ENCODE measurements around the gene NCSTN.

NCSTN gene

DNA sequence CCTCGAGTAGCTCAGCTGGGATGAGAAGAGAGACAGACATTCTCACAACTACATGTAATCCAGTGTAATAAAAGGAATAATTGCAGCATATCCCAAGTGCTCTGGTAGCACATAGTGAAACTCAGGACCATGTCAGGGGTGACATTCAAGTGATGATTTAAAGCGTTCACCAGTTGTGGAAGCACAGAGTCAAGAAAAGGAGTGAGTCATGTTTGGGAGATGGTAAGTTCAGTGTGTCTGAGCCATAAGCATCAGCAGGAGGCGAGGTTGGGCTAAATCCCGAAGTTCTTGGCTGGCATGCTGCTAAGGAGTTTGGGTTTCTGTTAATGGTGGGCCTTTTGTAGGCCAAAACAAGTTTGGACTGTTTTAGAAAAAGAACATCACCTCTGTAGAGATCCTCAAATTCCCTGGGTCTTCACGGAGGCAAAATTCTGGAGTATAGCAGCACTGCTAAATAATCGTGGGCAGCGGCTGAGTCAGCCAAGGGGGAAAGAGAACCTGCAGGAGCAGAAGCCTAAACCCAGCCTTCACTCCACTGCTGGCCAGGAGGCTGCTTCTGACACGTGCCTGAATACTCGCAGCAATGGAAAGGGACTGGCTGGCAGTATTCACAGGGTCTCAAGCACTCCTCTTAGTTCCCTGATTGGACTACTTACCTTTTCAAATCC lies 16.5 kb downstream of the NCSTN start:
- peaks cover 37% of the 10 kb centered on the region for H3K36me3 ChIP-seq (ENCODE audit: low read depth)
- no peaks in the 10 kb centered on the region for H3K27me3 ChIP-seq (ENCODE audit: insufficient read depth, poor library complexity, severe bottlenecking)
- TF ChIP-seq CTCF (IDR thresholded peaks at IDR 0.05; ENCODE audit: poor library complexity, severe bottlenecking), result no peak
- DNase-seq (ENCODE audit: low spot score) (no peak), ATAC-seq (ENCODE audit: low read depth) (no peak)
- no peaks in the 10 kb centered on the region for H3K9me3 ChIP-seq (ENCODE audit: severe bottlenecking)
- H3K4me3 ChIP-seq (ENCODE audit: severe bottlenecking), result no peak overlapping the region
- no peak overlapping the region for H3K27ac ChIP-seq (ENCODE audit: poor library complexity, severe bottlenecking)
- H3K4me1 ChIP-seq (ENCODE audit: insufficient read depth, poor library complexity, severe bottlenecking), result no peaks in the 10 kb centered on the region

- H3K36me3 ChIP-seq (ENCODE audit: low read depth), result peaks cover 32% of the 10 kb centered on the region
- no peak for ATAC-seq (ENCODE audit: low read depth)
- no peak for DNase-seq (ENCODE audit: low spot score)
- H3K4me1 ChIP-seq (ENCODE audit: insufficient read depth, poor library complexity, severe bottlenecking), result no peaks in the 10 kb centered on the region
- H3K9me3 ChIP-seq (ENCODE audit: severe bottlenecking), result no peaks in the 10 kb centered on the region
- H3K4me3 ChIP-seq (ENCODE audit: severe bottlenecking), result no peak overlapping the region
- TF ChIP-seq CTCF (IDR thresholded peaks at IDR 0.05; ENCODE audit: poor library complexity, severe bottlenecking), result no peak
- no peaks in the 10 kb centered on the region for H3K27me3 ChIP-seq (ENCODE audit: insufficient read depth, poor library complexity, severe bottlenecking)
- no peak overlapping the region for H3K27ac ChIP-seq (ENCODE audit: poor library complexity, severe bottlenecking)
Observed at GRCh38 chr1:160360227-160360695, 17.1 kb downstream of the NCSTN start.

- ATAC-seq (ENCODE audit: low read depth) (no peak), DNase-seq (ENCODE audit: low spot score) (no peak)
- no peak overlapping the region for H3K27ac ChIP-seq (ENCODE audit: poor library complexity, severe bottlenecking)
- peaks cover 22% of the 10 kb centered on the region for H3K36me3 ChIP-seq (ENCODE audit: low read depth)
- no peaks in the 10 kb centered on the region for H3K9me3 ChIP-seq (ENCODE audit: severe bottlenecking)
- no peaks in the 10 kb centered on the region for H3K27me3 ChIP-seq (ENCODE audit: insufficient read depth, poor library complexity, severe bottlenecking)
- H3K4me1 ChIP-seq (ENCODE audit: insufficient read depth, poor library complexity, severe bottlenecking), result no peaks in the 10 kb centered on the region
- H3K4me3 ChIP-seq (ENCODE audit: severe bottlenecking), result no peak overlapping the region
- TF ChIP-seq CTCF (IDR thresholded peaks at IDR 0.05; ENCODE audit: poor library complexity, severe bottlenecking), result no peak
Observed at GRCh38 chr1:160361199-160361598, 18.0 kb downstream of the NCSTN start.

DNA sequence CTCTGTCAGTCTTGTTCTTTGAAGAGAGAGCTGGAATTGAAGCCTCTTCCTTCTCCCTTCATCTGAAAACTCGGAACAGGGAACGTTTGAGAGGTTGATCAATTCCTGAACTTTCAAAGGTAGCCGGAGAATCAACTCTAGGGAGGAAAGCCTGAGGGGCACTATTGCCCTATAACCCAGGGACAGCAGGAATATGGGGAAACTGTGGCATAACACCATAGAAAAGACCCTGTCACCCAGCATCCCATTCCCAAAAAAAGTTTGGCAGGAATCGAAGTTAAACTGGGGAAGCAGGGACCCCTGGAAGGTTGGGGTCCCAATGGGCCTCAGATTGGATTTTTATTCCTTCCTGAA lies 18.6 kb downstream of the NCSTN start:
- DNase-seq (ENCODE audit: low spot score) (no peak), ATAC-seq (ENCODE audit: low read depth) (no peak)
- H3K27me3 ChIP-seq (ENCODE audit: insufficient read depth, poor library complexity, severe bottlenecking), result no peaks in the 10 kb centered on the region
- H3K4me3 ChIP-seq (ENCODE audit: severe bottlenecking), result no peak overlapping the region
- no peaks in the 10 kb centered on the region for H3K9me3 ChIP-seq (ENCODE audit: severe bottlenecking)
- peaks cover 18% of the 10 kb centered on the region for H3K36me3 ChIP-seq (ENCODE audit: low read depth)
- no peak for TF ChIP-seq CTCF (IDR thresholded peaks at IDR 0.05; ENCODE audit: poor library complexity, severe bottlenecking)
- no peaks in the 10 kb centered on the region for H3K4me1 ChIP-seq (ENCODE audit: insufficient read depth, poor library complexity, severe bottlenecking)
- H3K27ac ChIP-seq (ENCODE audit: poor library complexity, severe bottlenecking), result no peak overlapping the region

- no peaks in the 10 kb centered on the region for H3K4me1 ChIP-seq (ENCODE audit: insufficient read depth, poor library complexity, severe bottlenecking)
- H3K4me3 ChIP-seq (ENCODE audit: severe bottlenecking), result no peak overlapping the region
- ATAC-seq (ENCODE audit: low read depth) (no peak), DNase-seq (ENCODE audit: low spot score) (no peak)
- H3K36me3 ChIP-seq (ENCODE audit: low read depth), result peaks cover 14% of the 10 kb centered on the region
- no peaks in the 10 kb centered on the region for H3K27me3 ChIP-seq (ENCODE audit: insufficient read depth, poor library complexity, severe bottlenecking)
- no peak for TF ChIP-seq CTCF (IDR thresholded peaks at IDR 0.05; ENCODE audit: poor library complexity, severe bottlenecking)
- no peaks in the 10 kb centered on the region for H3K9me3 ChIP-seq (ENCODE audit: severe bottlenecking)
- H3K27ac ChIP-seq (ENCODE audit: poor library complexity, severe bottlenecking), result no peak overlapping the region
Observed at GRCh38 chr1:160362168-160362957, 19.2 kb downstream of the NCSTN start.

Data from RWPE2 (cell line).